Measurements from ENCODE around the gene RTL10. TPM values are rescaled to one million over a fixed set of nuclear protein-coding genes. Genes with fewer than 3 reads are reported as not detected.

The RTL10 gene
- total and polyA plus RNA-seq, 2 of the 13 experiments (the other 11 are each of a cell fraction or from before 2014, with no cell fraction given), result 14.1 to 15.8 TPM

DNA sequence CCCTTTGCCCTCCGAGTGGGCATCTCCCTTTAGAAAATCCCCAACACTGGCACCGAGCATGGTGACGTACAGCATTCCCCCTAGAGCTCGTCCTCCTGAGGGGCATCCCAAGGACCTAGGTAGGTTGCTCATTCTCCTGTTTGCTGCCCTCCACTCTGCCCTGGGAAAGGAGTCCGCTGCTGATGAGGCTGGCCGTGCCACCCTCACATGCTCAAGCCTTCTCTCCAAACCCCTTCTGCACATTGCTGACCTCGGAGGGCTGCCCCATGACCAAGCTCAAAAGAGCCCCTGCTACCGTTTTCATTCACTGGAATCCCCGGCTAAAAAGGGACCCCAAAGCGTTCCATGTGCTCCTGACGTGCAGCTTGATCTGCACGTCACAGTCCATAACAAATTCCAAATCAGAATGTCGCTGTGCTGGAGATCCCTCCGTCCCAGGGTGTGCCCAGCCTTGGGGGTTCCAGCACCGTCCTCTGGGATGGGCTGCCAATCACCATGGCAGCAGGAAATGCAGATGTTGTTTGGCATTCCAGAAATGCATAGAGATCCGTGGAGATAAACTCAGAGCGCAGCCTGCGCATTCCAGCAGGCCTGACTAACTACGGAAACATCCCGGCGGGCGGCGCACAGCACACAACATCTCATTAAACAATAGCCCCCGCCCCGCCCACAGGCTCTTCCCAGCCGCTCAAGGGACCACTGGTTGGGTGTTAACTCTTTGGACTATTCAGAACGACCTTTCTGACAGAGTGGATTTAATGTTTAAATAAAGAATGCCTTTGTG lies 26.3 kb upstream of the RTL10 start (continued):
- TF ChIP-seq HOXA3 (CRISPR knock-in tag; IDR thresholded peaks at IDR 0.05), result peak; percentile 64; the same call in 1 of the 2 replicates
- TF ChIP-seq TMF1 (CRISPR knock-in tag; IDR thresholded peaks at IDR 0.05; ENCODE audit: low read depth), result no peak
- TF ChIP-seq, protein P1, sequence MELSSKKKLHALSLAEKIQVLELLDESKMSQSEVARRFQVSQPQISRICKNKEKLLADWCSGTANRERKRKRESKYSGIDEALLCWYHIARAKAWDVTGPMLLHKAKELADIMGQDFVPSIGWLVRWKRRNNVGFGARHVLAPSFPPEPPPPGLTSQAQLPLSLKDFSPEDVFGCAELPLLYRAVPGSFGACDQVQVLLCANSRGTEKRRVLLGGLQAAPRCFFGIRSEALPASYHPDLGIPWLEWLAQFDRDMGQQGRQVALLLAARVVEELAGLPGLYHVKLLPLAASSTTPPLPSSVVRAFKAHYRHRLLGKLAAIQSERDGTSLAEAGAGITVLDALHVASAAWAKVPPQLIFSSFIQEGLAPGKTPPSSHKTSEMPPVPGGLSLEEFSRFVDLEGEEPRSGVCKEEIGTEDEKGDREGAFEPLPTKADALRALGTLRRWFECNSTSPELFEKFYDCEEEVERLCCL (CRISPR knock-in tag; IDR thresholded peaks at IDR 0.05; ENCODE audit: borderline replicate concordance), result no peak
- TF ChIP-seq, protein P2, sequence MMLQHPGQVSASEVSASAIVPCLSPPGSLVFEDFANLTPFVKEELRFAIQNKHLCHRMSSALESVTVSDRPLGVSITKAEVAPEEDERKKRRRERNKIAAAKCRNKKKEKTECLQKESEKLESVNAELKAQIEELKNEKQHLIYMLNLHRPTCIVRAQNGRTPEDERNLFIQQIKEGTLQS (CRISPR knock-in tag; IDR thresholded peaks at IDR 0.05), result peak; percentile 97
- TF ChIP-seq IKZF4 (CRISPR knock-in tag; IDR thresholded peaks at IDR 0.05; ENCODE audit: borderline replicate concordance, low read depth, not compliant biosample characterization), result no peak
- TF ChIP-seq TP53 (CRISPR knock-in tag; conservative IDR thresholded peaks at IDR 0.05), result no peak
- TF ChIP-seq RBM39 (IDR thresholded peaks at IDR 0.05; ENCODE audit: low read depth, low read length, poor library complexity, severe bottlenecking), result no peak
- no peak for TF ChIP-seq ZNF30 (CRISPR knock-in tag; IDR thresholded peaks at IDR 0.05)
- TF ChIP-seq ZNF432 (CRISPR knock-in tag; IDR thresholded peaks at IDR 0.05; ENCODE audit: borderline replicate concordance), result no peak
- no peak for TF ChIP-seq ZNF136 (CRISPR knock-in tag; IDR thresholded peaks at IDR 0.05; ENCODE audit: low read depth)
- peak; percentile 99 for TF ChIP-seq HNRNPLL (IDR thresholded peaks at IDR 0.05; ENCODE audit: low read depth, low read length, poor library complexity, severe bottlenecking)
- TF ChIP-seq ZNF720 (CRISPR knock-in tag; IDR thresholded peaks at IDR 0.05), result no peak
- no peak for TF ChIP-seq SMARCC2 (IDR thresholded peaks at IDR 0.05)
- no peak for TF ChIP-seq ZNF660 (CRISPR knock-in tag; IDR thresholded peaks at IDR 0.05; ENCODE audit: borderline replicate concordance, low read depth)
- no peak for TF ChIP-seq PTBP1 (IDR thresholded peaks at IDR 0.05; ENCODE audit: low read depth, low read length, poor library complexity, severe bottlenecking)
- TF ChIP-seq, protein P3, sequence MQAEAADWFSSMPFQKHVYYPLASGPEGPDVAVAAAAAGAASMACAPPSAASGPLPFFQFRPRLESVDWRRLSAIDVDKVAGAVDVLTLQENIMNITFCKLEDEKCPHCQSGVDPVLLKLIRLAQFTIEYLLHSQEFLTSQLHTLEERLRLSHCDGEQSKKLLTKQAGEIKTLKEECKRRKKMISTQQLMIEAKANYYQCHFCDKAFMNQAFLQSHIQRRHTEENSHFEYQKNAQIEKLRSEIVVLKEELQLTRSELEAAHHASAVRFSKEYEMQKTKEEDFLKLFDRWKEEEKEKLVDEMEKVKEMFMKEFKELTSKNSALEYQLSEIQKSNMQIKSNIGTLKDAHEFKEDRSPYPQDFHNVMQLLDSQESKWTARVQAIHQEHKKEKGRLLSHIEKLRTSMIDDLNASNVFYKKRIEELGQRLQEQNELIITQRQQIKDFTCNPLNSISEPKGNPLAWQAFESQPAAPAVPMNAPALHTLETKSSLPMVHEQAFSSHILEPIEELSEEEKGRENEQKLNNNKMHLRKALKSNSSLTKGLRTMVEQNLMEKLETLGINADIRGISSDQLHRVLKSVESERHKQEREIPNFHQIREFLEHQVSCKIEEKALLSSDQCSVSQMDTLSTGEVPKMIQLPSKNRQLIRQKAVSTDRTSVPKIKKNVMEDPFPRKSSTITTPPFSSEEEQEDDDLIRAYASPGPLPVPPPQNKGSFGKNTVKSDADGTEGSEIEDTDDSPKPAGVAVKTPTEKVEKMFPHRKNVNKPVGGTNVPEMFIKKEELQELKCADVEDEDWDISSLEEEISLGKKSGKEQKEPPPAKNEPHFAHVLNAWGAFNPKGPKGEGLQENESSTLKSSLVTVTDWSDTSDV (CRISPR knock-in tag; IDR thresholded peaks at IDR 0.05), result no peak
- TF ChIP-seq, protein P4, sequence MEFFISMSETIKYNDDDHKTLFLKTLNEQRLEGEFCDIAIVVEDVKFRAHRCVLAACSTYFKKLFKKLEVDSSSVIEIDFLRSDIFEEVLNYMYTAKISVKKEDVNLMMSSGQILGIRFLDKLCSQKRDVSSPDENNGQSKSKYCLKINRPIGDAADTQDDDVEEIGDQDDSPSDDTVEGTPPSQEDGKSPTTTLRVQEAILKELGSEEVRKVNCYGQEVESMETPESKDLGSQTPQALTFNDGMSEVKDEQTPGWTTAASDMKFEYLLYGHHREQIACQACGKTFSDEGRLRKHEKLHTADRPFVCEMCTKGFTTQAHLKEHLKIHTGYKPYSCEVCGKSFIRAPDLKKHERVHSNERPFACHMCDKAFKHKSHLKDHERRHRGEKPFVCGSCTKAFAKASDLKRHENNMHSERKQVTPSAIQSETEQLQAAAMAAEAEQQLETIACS (CRISPR knock-in tag; IDR thresholded peaks at IDR 0.05), result no peak; the same call in 1 of the 2 replicates
- no peak for TF ChIP-seq GZF1 (CRISPR knock-in tag; IDR thresholded peaks at IDR 0.05)
- TF ChIP-seq IRX3 (CRISPR knock-in tag; IDR thresholded peaks at IDR 0.05; ENCODE audit: borderline replicate concordance, low read depth), result no peak
- no peak for TF ChIP-seq ZKSCAN5 (CRISPR knock-in tag; IDR thresholded peaks at IDR 0.05)

All from HepG2 (cell line).